GM06990 (cell line): ENCODE data around the gene DUSP19.

Experiments used
- DNase-seq: peaks from one replicate; pipeline ENCODE4 v3.0.0-alpha.2; 2011; ENCODE audit not compliant: insufficient read length; ENCODE audit errors: extremely low read depth
- H3K27me3 ChIP-seq: replicated peaks from 2 replicates; pipeline ENCODE4 v1.6.0; 2011; ENCODE audit warnings: low read length; ENCODE audit not compliant: control insufficient read depth, insufficient read depth
- H3K36me3 ChIP-seq: 2 replicates; pipeline ENCODE4 v1.5.1; 2011; ENCODE audit warnings: low read length; ENCODE audit not compliant: control insufficient read depth, insufficient read depth
- H3K4me3 ChIP-seq: replicated peaks from 2 replicates; pipeline ENCODE4 v1.5.1; 2011; ENCODE audit warnings: low read depth, mild to moderate bottlenecking, control low read depth, low read length
- TF ChIP-seq, protein P1 (sequence below): IDR thresholded peaks from 2 replicates; pipeline ENCODE4 v1.5.1; 2011; ENCODE audit warnings: low read length, control low read depth, mild to moderate bottlenecking, inconsistent platforms; ENCODE audit not compliant: insufficient read depth, poor library complexity, severe bottlenecking

Gene DUSP19

GRCh38 chr2:183113630-183114029 is 35.1 kb downstream of the DUSP19 start:
- TF ChIP-seq, protein P1, sequence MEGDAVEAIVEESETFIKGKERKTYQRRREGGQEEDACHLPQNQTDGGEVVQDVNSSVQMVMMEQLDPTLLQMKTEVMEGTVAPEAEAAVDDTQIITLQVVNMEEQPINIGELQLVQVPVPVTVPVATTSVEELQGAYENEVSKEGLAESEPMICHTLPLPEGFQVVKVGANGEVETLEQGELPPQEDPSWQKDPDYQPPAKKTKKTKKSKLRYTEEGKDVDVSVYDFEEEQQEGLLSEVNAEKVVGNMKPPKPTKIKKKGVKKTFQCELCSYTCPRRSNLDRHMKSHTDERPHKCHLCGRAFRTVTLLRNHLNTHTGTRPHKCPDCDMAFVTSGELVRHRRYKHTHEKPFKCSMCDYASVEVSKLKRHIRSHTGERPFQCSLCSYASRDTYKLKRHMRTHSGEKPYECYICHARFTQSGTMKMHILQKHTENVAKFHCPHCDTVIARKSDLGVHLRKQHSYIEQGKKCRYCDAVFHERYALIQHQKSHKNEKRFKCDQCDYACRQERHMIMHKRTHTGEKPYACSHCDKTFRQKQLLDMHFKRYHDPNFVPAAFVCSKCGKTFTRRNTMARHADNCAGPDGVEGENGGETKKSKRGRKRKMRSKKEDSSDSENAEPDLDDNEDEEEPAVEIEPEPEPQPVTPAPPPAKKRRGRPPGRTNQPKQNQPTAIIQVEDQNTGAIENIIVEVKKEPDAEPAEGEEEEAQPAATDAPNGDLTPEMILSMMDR = no peak
- Histone ChIP-seq H3K27me3 (no peaks in the 10 kb centered on the region), H3K4me3 (no peak overlapping the region), H3K36me3 (no peaks in the 10 kb centered on the region)
- DNase-seq = no peak

- TF ChIP-seq, protein P1 = no peak
- H3K27me3 ChIP-seq = no peaks in the 10 kb centered on the region
These were observed 38.7 kb downstream of the DUSP19 start for GRCh38 chr2:183117226-183117625.

GRCh38 chr2:183123117-183123958 is 44.8 kb downstream of the DUSP19 start:
- H3K4me3 ChIP-seq = peak overlapping the region; percentile 97
- no peaks in the 10 kb centered on the region for H3K27me3 ChIP-seq
- DNase-seq = peak; percentile 26
- TF ChIP-seq, protein P1 = no peak
- H3K36me3 ChIP-seq = no peaks in the 10 kb centered on the region

More at GRCh38 chr2:183117226-183117625, 38.7 kb downstream of the DUSP19 start:
- no peaks in the 10 kb centered on the region for H3K36me3 ChIP-seq
- no peak overlapping the region for H3K4me3 ChIP-seq
- no peak for DNase-seq

DNA sequence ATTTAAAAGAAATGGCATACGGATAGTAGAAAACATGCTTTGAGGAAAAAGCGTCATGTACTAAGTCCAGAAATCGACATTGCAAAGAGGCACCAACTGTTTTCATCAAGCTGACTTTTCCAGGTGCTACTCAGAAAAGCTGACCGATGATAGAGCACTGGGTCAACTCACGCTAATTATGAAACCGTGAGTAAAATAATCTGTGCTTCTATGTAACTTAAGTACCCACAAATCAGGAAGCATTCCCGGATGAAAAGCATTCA is 45.3 kb downstream of the DUSP19 start:
- no peaks in the 10 kb centered on the region for H3K36me3 ChIP-seq
- no peak for DNase-seq

DNA sequence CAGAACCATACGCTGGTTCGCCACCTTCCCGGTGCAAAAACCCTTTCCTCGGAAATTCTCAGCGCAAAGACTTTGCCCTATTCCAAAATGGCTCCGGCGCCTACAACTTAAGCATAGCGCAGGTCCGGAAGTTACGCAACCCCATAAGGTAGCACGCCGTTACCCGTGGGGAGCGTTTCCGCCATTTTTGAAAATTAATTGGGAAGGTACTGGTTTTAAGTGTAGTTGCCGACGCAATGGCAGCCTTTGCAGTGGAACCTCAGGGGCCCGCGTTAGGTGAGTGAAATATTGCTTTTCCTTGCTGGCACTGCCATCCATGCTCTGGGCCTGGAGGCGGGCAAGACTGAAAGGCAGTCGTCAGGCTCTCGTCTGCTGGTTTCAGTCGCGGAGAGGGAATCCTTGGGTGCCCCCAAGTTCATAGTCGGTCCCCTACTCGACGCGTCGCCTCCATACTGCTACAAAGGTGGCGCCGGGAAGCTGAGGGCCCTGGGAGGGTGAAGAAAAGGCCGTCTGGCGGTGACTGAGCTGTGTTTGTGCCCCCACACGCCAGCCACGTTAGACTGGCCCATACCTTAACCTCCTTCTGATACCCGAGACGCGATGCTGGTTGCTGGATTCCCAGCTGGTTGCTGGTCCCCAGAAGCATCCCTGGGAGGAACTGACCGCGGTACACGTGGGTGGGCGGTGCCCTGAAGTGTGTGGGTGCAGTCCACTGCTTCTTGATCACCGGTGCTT is 45.8 kb downstream of the DUSP19 start, which contains the start of gene NUP35:
TSS of gene NUP35 (plus strand) at position 222 of the 735 bp plus-strand sequence. CDS start at position 237, 15 bp downstream.
- no peaks in the 10 kb centered on the region for H3K27me3 ChIP-seq
- H3K36me3 ChIP-seq = no peaks in the 10 kb centered on the region
- DNase-seq = peak; percentile 87
- peak within 1 kb of the TSS; percentile 97 for H3K4me3 ChIP-seq
- TF ChIP-seq, protein P1 = no peak

More for the DNA sequence above, 45.3 kb downstream of the DUSP19 start:
- H3K4me3 ChIP-seq = peak overlapping the region; percentile 97
- TF ChIP-seq, protein P1 = no peak
- H3K27me3 ChIP-seq = no peaks in the 10 kb centered on the region
